NCI-H82 treated with DMSO at 0.1 percent for 48 hours (cell line): ENCODE measurements around the gene RNF214.
"Not testable (repeated sequence)": the region's sequence is repeated elsewhere in the genome, so short reads cannot be mapped to it uniquely, and the experiment has no call there.

ENCODE experiments used
- DNase-seq: peaks from one replicate; lab custom pipeline; 2025; ENCODE audit not compliant: unreplicated experiment; lab: John Stamatoyannopoulos, UW

The RNF214 gene

GRCh38 chr11:117229931-117230285 lies 2.6 kb upstream of the RNF214 start:
- no peak for DNase-seq

GRCh38 chr11:117230286-117230961 lies 2.0 kb upstream of the RNF214 start:
- DNase-seq, result no peak

- no peak for DNase-seq
Observed at GRCh38 chr11:117230999-117231841, 1.3 kb upstream of the RNF214 start.

- no peak for DNase-seq
Observed at GRCh38 chr11:117231842-117232091, 704 bp upstream of the RNF214 start, which contains the start of gene PCSK7. PCSK7 (minus strand) TSS chr11:117232073; CDS start chr11:117229844, 2,229 bp downstream.

GRCh38 chr11:117232911-117233409 lies 489 bp downstream of the RNF214 start:
- no peak for DNase-seq

GRCh38 chr11:117238221-117238620 lies 5.8 kb downstream of the RNF214 start:
- no peak for DNase-seq

- DNase-seq, result no peak
Observed at GRCh38 chr11:117239295-117239694, 6.8 kb downstream of the RNF214 start.

- DNase-seq, result no peak
Observed at GRCh38 chr11:117248341-117248740, 15.9 kb downstream of the RNF214 start.

- DNase-seq, result no peak
Observed at GRCh38 chr11:117249571-117249970, 17.1 kb downstream of the RNF214 start.

- DNase-seq, result no peak
Observed at GRCh38 chr11:117251506-117251905, 19.0 kb downstream of the RNF214 start.

- no peak for DNase-seq
Observed at GRCh38 chr11:117255966-117256365, 23.5 kb downstream of the RNF214 start.

- DNase-seq, result no peak
Observed at GRCh38 chr11:117256573-117256972, 24.1 kb downstream of the RNF214 start.

GRCh38 chr11:117258576-117258975 lies 26.1 kb downstream of the RNF214 start:
- no peak for DNase-seq

- DNase-seq, result no peak
Observed at GRCh38 chr11:117259417-117259816, 26.9 kb downstream of the RNF214 start.

GRCh38 chr11:117264624-117265323 lies 32.3 kb downstream of the RNF214 start:
- DNase-seq, result peak; percentile 74

- DNase-seq, result no peak
Observed at GRCh38 chr11:117265745-117266144, 33.3 kb downstream of the RNF214 start.

GRCh38 chr11:117269856-117270255 lies 37.4 kb downstream of the RNF214 start:
- DNase-seq, result no peak

- no peak for DNase-seq
Observed at GRCh38 chr11:117271208-117271607, 38.7 kb downstream of the RNF214 start.

- DNase-seq, result not testable (repeated sequence)
Observed at GRCh38 chr11:117272175-117272574, 39.7 kb downstream of the RNF214 start.

GRCh38 chr11:117273550-117274289 lies 41.2 kb downstream of the RNF214 start:
- DNase-seq, result no peak

GRCh38 chr11:117278347-117278746 lies 45.9 kb downstream of the RNF214 start:
- no peak for DNase-seq
